Measurements from ENCODE around the gene VSTM2L. TPM values are rescaled to one million over a fixed set of nuclear protein-coding genes. Genes with fewer than 3 reads are reported as not detected.

The VSTM2L gene
- polyA plus RNA-seq, 2 of the 4 experiments (the other 2 are of a cell fraction) = 2.0 to 5.8 TPM

DNA sequence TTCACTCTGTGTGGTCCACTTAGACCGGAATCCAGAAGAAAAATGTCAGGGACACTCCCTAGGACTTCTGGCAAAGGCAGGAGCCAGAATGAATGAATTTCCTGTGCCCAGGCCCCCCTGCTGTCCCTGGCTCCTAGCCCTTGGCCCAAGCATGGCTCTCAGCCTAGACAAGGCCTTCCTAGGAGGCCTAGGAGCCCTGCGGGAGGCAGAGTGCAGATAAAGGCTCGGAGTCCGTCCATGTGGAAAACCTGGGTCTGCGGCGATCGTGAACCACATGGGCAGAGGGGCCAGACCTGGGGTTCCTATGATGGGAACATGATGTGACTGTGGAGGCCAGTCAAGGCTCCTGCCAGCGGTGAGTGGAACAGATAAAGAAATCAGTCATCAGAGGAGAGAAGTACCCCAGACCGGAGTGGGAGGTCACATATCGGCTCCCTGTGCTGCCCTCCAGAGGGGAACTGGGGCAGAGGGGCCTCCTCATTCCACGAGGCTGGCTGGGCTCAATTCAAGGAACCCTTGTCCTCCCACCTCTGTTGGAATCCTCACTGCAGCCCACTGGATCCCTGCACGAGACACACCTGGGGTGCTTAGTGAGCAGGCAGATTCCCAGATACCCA is 5.9 kb upstream of the VSTM2L start:
- no peak overlapping the region for H3K27ac ChIP-seq
- FAIRE-seq (no peak), ATAC-seq (peak in 1 of 2 experiments; percentile 31; a peak in 2 of 6 replicates), DNase-seq (ENCODE audit: low read depth in 1 of 2, low spot score in 1 of 2) (no peak)
- peaks cover 3% of the 10 kb centered on the region; the same call in 2 of the 3 replicates for H3K4me1 ChIP-seq
- ChIA-PET CTCF (interaction anchor here (1.8 to 1.9 kb wide), 2 partner anchors 9 to 333 kb away, joined by 6 to 9 read pairs; no protein-coding TSS in a partner anchor), POLR2A (no interaction called here)
- no peak overlapping the region for H3K4me3 ChIP-seq
- WGBS (ENCODE audit: missing lambda C conversion rate) = 73% methylated on average over 11 of the region's 12 CpGs
- H3K4me2 ChIP-seq = no peak overlapping the region
- H3K9me3 ChIP-seq = no peaks in the 10 kb centered on the region
- TF ChIP-seq HOXA7 (CRISPR knock-in tag; IDR thresholded peaks at IDR 0.05) (no peak), CHD4 (IDR thresholded peaks at IDR 0.05; ENCODE audit: borderline replicate concordance) (no peak), USF2 (IDR thresholded peaks at IDR 0.05) (no peak)
- TF ChIP-seq, protein P1, sequence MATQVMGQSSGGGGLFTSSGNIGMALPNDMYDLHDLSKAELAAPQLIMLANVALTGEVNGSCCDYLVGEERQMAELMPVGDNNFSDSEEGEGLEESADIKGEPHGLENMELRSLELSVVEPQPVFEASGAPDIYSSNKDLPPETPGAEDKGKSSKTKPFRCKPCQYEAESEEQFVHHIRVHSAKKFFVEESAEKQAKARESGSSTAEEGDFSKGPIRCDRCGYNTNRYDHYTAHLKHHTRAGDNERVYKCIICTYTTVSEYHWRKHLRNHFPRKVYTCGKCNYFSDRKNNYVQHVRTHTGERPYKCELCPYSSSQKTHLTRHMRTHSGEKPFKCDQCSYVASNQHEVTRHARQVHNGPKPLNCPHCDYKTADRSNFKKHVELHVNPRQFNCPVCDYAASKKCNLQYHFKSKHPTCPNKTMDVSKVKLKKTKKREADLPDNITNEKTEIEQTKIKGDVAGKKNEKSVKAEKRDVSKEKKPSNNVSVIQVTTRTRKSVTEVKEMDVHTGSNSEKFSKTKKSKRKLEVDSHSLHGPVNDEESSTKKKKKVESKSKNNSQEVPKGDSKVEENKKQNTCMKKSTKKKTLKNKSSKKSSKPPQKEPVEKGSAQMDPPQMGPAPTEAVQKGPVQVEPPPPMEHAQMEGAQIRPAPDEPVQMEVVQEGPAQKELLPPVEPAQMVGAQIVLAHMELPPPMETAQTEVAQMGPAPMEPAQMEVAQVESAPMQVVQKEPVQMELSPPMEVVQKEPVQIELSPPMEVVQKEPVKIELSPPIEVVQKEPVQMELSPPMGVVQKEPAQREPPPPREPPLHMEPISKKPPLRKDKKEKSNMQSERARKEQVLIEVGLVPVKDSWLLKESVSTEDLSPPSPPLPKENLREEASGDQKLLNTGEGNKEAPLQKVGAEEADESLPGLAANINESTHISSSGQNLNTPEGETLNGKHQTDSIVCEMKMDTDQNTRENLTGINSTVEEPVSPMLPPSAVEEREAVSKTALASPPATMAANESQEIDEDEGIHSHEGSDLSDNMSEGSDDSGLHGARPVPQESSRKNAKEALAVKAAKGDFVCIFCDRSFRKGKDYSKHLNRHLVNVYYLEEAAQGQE (IDR thresholded peaks at IDR 0.05) = no peak

DNA sequence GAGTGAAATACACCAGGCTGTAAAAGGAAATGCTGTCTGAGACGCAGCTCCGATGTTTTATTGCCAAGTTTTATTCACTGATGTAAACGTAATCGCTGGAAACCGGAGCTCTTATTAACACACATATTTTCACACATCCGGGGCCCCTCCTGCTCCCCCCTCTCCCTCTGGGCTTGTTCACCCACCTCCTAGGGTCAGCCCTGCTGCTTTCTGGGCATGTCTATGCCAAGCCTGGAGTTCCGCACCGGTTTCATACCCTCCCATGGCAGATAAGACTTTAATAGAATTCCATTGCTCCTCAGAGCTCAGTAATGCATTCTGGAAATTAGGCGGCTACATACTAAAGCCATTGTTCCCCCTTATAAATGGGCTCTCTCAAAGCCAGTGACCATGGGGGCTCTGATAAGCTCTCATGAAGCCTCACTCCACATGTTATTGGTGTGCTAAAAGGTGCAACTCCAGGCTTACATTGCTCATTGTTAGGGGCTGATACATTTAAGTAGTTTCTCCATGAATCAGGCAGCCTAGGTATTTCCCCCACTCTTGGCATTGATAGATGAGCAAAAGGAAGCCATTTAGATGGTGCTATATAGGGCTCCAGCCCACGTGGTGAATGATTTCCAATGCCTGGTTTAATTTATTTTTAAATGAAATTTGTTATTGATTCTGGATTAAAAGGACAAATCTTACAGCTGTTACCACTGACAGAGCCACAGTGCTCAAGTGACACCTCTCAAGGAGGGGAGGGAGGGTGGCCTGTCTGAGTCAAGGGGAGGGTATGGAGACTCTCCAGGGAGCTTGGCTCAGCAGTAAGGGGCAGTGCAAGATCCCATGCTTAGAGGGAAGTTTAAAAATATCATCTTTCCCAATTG is 4.5 kb upstream of the VSTM2L start:
- ATAC-seq (no peak), DNase-seq (ENCODE audit: low read depth in 1 of 2, low spot score in 1 of 2) (no peak), FAIRE-seq (no peak)
- H3K27ac ChIP-seq = no peak overlapping the region
- H3K4me2 ChIP-seq = no peak overlapping the region
- H3K4me1 ChIP-seq = peaks cover 7% of the 10 kb centered on the region; the same call in 2 of the 3 replicates
- ChIA-PET POLR2A (no interaction called here), CTCF (interaction anchor here (0.7 to 1.9 kb wide), 5 partner anchors 11 to 334 kb away, joined by 3 to 9 read pairs (median 5); no protein-coding TSS in a partner anchor)
- 71% methylated on average over 10 of the region's 10 CpGs for WGBS (ENCODE audit: missing lambda C conversion rate)
- no peak overlapping the region for H3K4me3 ChIP-seq
- no peaks in the 10 kb centered on the region for H3K9me3 ChIP-seq
- TF ChIP-seq MAFK (IDR thresholded peaks at IDR 0.05; ENCODE audit: partially characterized antibody) = no peak
- no peak for TF ChIP-seq HOXB13 (CRISPR knock-in tag; IDR thresholded peaks at IDR 0.05; ENCODE audit: low read depth)
- TF ChIP-seq EHMT2 (IDR thresholded peaks at IDR 0.05; ENCODE audit: low read depth) = no peak
- TF ChIP-seq, protein P2, sequence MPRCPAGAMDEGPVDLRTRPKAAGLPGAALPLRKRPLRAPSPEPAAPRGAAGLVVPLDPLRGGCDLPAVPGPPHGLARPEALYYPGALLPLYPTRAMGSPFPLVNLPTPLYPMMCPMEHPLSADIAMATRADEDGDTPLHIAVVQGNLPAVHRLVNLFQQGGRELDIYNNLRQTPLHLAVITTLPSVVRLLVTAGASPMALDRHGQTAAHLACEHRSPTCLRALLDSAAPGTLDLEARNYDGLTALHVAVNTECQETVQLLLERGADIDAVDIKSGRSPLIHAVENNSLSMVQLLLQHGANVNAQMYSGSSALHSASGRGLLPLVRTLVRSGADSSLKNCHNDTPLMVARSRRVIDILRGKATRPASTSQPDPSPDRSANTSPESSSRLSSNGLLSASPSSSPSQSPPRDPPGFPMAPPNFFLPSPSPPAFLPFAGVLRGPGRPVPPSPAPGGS (IDR thresholded peaks at IDR 0.05) = no peak
- TF ChIP-seq BHLHE40 (IDR thresholded peaks at IDR 0.05; ENCODE audit: low read depth, low read length) = no peak
- no peak for TF ChIP-seq HOXA7 (CRISPR knock-in tag; IDR thresholded peaks at IDR 0.05)
- TF ChIP-seq HEYL (CRISPR knock-in tag; IDR thresholded peaks at IDR 0.05) = no peak
- no peak for TF ChIP-seq NR3C1 (IDR thresholded peaks at IDR 0.05)

DNA sequence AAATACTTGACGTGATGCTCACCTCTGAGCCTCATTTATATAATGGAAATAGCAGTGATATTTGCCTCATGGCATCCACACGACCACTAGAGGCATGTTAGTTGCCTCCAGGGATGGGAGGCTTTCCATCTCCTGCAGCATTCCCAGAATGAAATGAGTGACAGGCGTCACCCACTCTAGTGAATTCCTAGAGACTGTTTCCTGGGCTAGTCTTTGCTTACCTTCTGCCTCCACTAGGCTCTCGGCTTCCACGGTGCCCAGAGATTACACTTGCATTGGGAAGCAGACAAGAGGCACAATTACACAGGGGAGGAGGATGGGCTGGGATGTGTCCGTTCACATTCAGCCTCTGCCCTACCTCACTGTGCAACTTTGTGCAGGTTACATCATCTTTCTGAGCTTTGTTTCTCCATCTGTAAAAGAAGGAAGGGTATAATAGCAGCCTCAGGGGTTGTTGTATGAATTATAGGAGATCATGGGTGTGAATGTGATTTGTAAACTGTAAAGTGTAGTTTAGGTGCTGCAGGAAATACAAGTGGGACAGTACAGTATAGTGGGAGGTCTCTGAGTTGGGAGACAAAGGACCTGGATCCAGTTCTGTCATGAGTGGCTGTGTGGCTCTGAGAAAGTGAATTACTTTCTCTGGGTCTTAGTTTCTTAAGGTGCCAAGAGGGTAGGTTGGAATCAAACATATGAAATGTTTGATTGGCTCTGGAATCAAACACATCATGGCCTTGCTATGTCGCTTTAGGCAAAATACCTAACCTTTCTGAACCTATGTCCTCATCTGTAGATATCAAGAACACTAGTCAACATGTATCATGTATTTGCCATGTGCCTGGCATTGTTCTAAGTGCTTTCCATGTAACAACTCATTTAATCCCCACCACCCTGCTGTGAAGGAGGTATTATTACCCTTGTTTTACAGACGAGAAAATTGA is 3.6 kb upstream of the VSTM2L start:
- no peaks in the 10 kb centered on the region for H3K9me3 ChIP-seq
- WGBS (ENCODE audit: missing lambda C conversion rate) = 6% methylated on average over 8 of the region's 8 CpGs
- no peak overlapping the region for H3K4me3 ChIP-seq
- no peak for FAIRE-seq
- CTCF ChIA-PET = interaction anchor here (1.4 to 1.8 kb wide), 2 partner anchors 12 to 335 kb away, joined by 3 to 6 read pairs; no protein-coding TSS in a partner anchor
- POLR2A ChIA-PET = no interaction called here
- DNase-seq (ENCODE audit: low read depth in 1 of 2, low spot score in 1 of 2) = no peak
- ATAC-seq = no peak
- peaks cover 10% of the 10 kb centered on the region; the same call in 2 of the 3 replicates for H3K4me1 ChIP-seq
- no peak overlapping the region for H3K27ac ChIP-seq
- no peak overlapping the region for H3K4me2 ChIP-seq
- no peak for TF ChIP-seq CHD2 (IDR thresholded peaks at IDR 0.05; ENCODE audit: low read length, partially characterized antibody)
- TF ChIP-seq GATA3 (IDR thresholded peaks at IDR 0.05; ENCODE audit: borderline replicate concordance) = no peak
- TF ChIP-seq NFE2L2 (conservative IDR thresholded peaks at IDR 0.05; ENCODE audit: low read length) = no peak
- TF ChIP-seq MAZ (IDR thresholded peaks at IDR 0.05; ENCODE audit: borderline replicate concordance, low read depth, low read length) = no peak
- TF ChIP-seq, protein P1 (IDR thresholded peaks at IDR 0.05) = no peak
- no peak for TF ChIP-seq BHLHE40 (IDR thresholded peaks at IDR 0.05; ENCODE audit: low read depth, low read length)
- TF ChIP-seq EHF (CRISPR knock-in tag; IDR thresholded peaks at IDR 0.05) = no peak
- no peak for TF ChIP-seq HOXB5 (CRISPR knock-in tag; IDR thresholded peaks at IDR 0.05)
- TF ChIP-seq HOXA7 (CRISPR knock-in tag; IDR thresholded peaks at IDR 0.05) = no peak
- TF ChIP-seq KDM1A (IDR thresholded peaks at IDR 0.05; ENCODE audit: low read depth) = no peak
- TF ChIP-seq TFCP2L1 (CRISPR knock-in tag; IDR thresholded peaks at IDR 0.05) = no peak
